Stomach (tissue), 4 donors: ENCODE data around the gene EFCAB14.

Experiments
- EP300 ChIP-seq: sonication (generic); formaldehyde crosslinking; IDR thresholded peaks from one replicate; pipeline ENCODE4 v1.6.1; 2017; ENCODE audit warnings: antibody characterized with exemption
- POLR2A ChIP-seq, 4 donors: fragments of 450-650 bp; IDR thresholded peaks; one replicate each; pipeline ENCODE4 v1.6.1; 2016; ENCODE audit warnings: antibody characterized with exemption in 4 of 4, control low read depth in 2 of 4, mild to moderate bottlenecking in 1 of 4, moderate library complexity in 1 of 4
- POLR2AphosphoS5 ChIP-seq, 3 donors: sonication (generic); formaldehyde crosslinking; IDR thresholded peaks; one replicate each; pipeline ENCODE4 v1.6.1; 2016; ENCODE audit warnings: antibody characterized with exemption in 3 of 3
- TF ChIP-seq, protein P1 (sequence below), 7 experiments: fragments of 450-650 bp in 4 of 7; fragments of 200-600 bp in 3 of 7; sonication (generic) in 3 of 7; IDR thresholded peaks; one replicate each; pipeline ENCODE4 v1.5.1; 2016 to 2019; ENCODE audit warnings: antibody characterized with exemption in 7 of 7, control low read depth in 2 of 7, mild to moderate bottlenecking in 1 of 7

DNA sequence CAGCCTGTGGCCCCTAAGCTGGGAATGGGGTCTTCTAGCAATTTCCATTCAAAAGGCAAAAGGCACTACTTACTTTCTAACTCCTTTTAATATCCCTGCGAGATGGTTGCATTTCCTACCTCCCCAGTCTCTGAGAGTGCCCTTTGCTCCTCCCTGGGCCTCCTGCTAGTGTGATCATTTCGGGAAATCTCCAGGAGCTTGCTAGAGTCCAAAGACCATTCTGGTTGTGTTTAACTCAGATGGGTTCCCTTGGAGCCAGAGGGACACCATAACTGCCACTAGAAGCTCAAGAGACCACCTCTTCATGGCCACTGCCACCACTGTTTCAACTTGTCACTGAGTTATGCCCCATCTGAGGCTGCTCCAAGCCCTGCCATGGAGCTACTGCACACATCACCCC is 45.5 kb upstream of the EFCAB14 start:
- TF ChIP-seq, protein P1, sequence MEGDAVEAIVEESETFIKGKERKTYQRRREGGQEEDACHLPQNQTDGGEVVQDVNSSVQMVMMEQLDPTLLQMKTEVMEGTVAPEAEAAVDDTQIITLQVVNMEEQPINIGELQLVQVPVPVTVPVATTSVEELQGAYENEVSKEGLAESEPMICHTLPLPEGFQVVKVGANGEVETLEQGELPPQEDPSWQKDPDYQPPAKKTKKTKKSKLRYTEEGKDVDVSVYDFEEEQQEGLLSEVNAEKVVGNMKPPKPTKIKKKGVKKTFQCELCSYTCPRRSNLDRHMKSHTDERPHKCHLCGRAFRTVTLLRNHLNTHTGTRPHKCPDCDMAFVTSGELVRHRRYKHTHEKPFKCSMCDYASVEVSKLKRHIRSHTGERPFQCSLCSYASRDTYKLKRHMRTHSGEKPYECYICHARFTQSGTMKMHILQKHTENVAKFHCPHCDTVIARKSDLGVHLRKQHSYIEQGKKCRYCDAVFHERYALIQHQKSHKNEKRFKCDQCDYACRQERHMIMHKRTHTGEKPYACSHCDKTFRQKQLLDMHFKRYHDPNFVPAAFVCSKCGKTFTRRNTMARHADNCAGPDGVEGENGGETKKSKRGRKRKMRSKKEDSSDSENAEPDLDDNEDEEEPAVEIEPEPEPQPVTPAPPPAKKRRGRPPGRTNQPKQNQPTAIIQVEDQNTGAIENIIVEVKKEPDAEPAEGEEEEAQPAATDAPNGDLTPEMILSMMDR (IDR thresholded peaks at IDR 0.05): no peak
- no peak for TF ChIP-seq POLR2A (IDR thresholded peaks at IDR 0.05)
- TF ChIP-seq EP300: no peak
- TF ChIP-seq POLR2AphosphoS5 (IDR thresholded peaks at IDR 0.05): no peak
